ENCODE results near the gene CEBPB.
"Not testable (repeated sequence)": the region's sequence is repeated elsewhere in the genome, so short reads cannot be mapped to it uniquely, and the experiment has no call there.

Gene CEBPB

GRCh38 chr20:50207026-50207425, 16.4 kb downstream of the CEBPB start:
- DNase-seq (ENCODE audit: low read depth, low spot score), result no peak
- no peak overlapping the region for H3K27ac ChIP-seq

- DNase-seq (ENCODE audit: low read depth, low spot score), result no peak
- H3K27ac ChIP-seq, result no peak overlapping the region
Measured at GRCh38 chr20:50208085-50208491, 17.5 kb downstream of the CEBPB start.

GRCh38 chr20:50208815-50209214, 18.2 kb downstream of the CEBPB start:
- not testable (repeated sequence) for DNase-seq (ENCODE audit: low read depth, low spot score); H3K27ac ChIP-seq

- no peak overlapping the region for H3K27ac ChIP-seq
- DNase-seq (ENCODE audit: low read depth, low spot score), result no peak
Measured at GRCh38 chr20:50210066-50210619, 19.5 kb downstream of the CEBPB start.

- H3K27ac ChIP-seq, result no peak overlapping the region
- DNase-seq (ENCODE audit: low read depth, low spot score), result no peak
Measured at GRCh38 chr20:50211091-50211490, 20.5 kb downstream of the CEBPB start.

GRCh38 chr20:50213531-50214106, 23.0 kb downstream of the CEBPB start:
- DNase-seq (ENCODE audit: low read depth, low spot score), result no peak
- no peak overlapping the region for H3K27ac ChIP-seq

GRCh38 chr20:50214226-50215024, 23.8 kb downstream of the CEBPB start:
- no peak for DNase-seq (ENCODE audit: low read depth, low spot score)
- no peak overlapping the region for H3K27ac ChIP-seq

GRCh38 chr20:50215101-50215690, 24.6 kb downstream of the CEBPB start:
- DNase-seq (ENCODE audit: low read depth, low spot score), result no peak
- H3K27ac ChIP-seq, result no peak overlapping the region

GRCh38 chr20:50215926-50216325, 25.3 kb downstream of the CEBPB start:
- H3K27ac ChIP-seq, result no peak overlapping the region
- DNase-seq (ENCODE audit: low read depth, low spot score), result no peak

- no peak overlapping the region for H3K27ac ChIP-seq
- DNase-seq (ENCODE audit: low read depth, low spot score), result no peak
Measured at GRCh38 chr20:50216543-50217206, 26.0 kb downstream of the CEBPB start.

- no peak for DNase-seq (ENCODE audit: low read depth, low spot score)
- no peak overlapping the region for H3K27ac ChIP-seq
Measured at GRCh38 chr20:50217207-50217949, 26.7 kb downstream of the CEBPB start.

- no peak for DNase-seq (ENCODE audit: low read depth, low spot score)
- no peak overlapping the region for H3K27ac ChIP-seq
Measured at GRCh38 chr20:50218987-50219435, 28.4 kb downstream of the CEBPB start.

- no peak overlapping the region for H3K27ac ChIP-seq
- no peak for DNase-seq (ENCODE audit: low read depth, low spot score)
Measured at GRCh38 chr20:50219600-50219999, 29.0 kb downstream of the CEBPB start.

- H3K27ac ChIP-seq, result no peak overlapping the region
- DNase-seq (ENCODE audit: low read depth, low spot score), result no peak
Measured at GRCh38 chr20:50220093-50220893, 29.7 kb downstream of the CEBPB start.

- no peak for DNase-seq (ENCODE audit: low read depth, low spot score)
- no peak overlapping the region for H3K27ac ChIP-seq
Measured at GRCh38 chr20:50220894-50221365, 30.3 kb downstream of the CEBPB start.

GRCh38 chr20:50221501-50222308, 31.1 kb downstream of the CEBPB start:
- no peak overlapping the region for H3K27ac ChIP-seq
- DNase-seq (ENCODE audit: low read depth, low spot score), result no peak

- no peak overlapping the region for H3K27ac ChIP-seq
- no peak for DNase-seq (ENCODE audit: low read depth, low spot score)
Measured at GRCh38 chr20:50222309-50223038, 31.8 kb downstream of the CEBPB start.
